ENCODE results near the gene HSF4.

DNA sequence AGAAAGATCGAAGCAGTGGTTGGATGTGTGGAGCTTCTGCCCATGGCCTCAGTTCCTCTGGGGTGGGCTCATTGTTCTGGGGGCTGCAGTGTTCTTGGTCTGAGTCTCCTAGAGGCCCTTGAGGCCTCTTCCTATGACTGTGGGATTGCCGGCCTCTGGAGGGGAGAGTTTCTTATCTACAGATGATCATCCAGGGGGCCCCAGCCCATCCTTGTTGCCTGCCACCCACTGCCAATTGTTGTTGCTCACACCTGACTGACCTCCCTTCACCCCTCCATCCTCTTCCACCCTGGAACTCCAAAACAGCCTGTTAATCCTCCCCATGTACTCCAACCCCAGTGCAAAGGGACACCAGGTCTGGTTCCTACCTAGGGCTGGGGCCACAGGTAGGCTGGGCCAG, 19.6 kb upstream of the HSF4 start:
- TF ChIP-seq MAFK (IDR thresholded peaks at IDR 0.05; ENCODE audit: partially characterized antibody) = no peak
- TF ChIP-seq TP53 (CRISPR knock-in tag; IDR thresholded peaks at IDR 0.05) = no peak
- TF ChIP-seq CTCF (IDR thresholded peaks at IDR 0.05) = no peak
- TF ChIP-seq BHLHE40 (IDR thresholded peaks at IDR 0.05; ENCODE audit: low read depth, low read length) = no peak
- TF ChIP-seq ZC3H11A (IDR thresholded peaks at IDR 0.05) = no peak
- TF ChIP-seq ESRRA (IDR thresholded peaks at IDR 0.05; ENCODE audit: borderline replicate concordance, low read length) = no peak
